ENCODE data around the gene GPR153. TPM values are rescaled to one million over a fixed set of nuclear protein-coding genes. Genes with fewer than 3 reads are reported as not detected.
"Not testable (repeated sequence)": the region's sequence is repeated elsewhere in the genome, so short reads cannot be mapped to it uniquely, and the experiment has no call there.

The GPR153 gene
- 4.2 TPM for polyA plus RNA-seq (2013, experiment 1 of 2; ENCODE audit: insufficient read length)
- 5.0 TPM for polyA plus RNA-seq (2013, experiment 2 of 2; ENCODE audit: insufficient read length)

- no peak for DNase-seq
Measured at GRCh38 chr1:6260961-6261614, at the start of gene GPR153. TSS of gene GPR153 (minus strand) at chr1:6261098. CDS start at chr1:6254905, 6,193 bp downstream.

GRCh38 chr1:6310116-6310848 is 49.4 kb upstream of the GPR153 start:
- no peak for DNase-seq

- no peak for DNase-seq
Measured at GRCh38 chr1:6309564-6309963, 48.7 kb upstream of the GPR153 start.

GRCh38 chr1:6308449-6308848 is 47.6 kb upstream of the GPR153 start:
- DNase-seq = no peak

- not testable (repeated sequence) for DNase-seq
Measured at GRCh38 chr1:6307682-6308081, 46.8 kb upstream of the GPR153 start.

GRCh38 chr1:6307099-6307498 is 46.2 kb upstream of the GPR153 start:
- no peak for DNase-seq

- DNase-seq = peak; percentile 29
Measured at GRCh38 chr1:6303397-6304012, 42.6 kb upstream of the GPR153 start.

GRCh38 chr1:6302568-6302967 is 41.7 kb upstream of the GPR153 start:
- no peak for DNase-seq

- DNase-seq = no peak
Measured at GRCh38 chr1:6301526-6301925, 40.6 kb upstream of the GPR153 start.

GRCh38 chr1:6300342-6301048 is 39.6 kb upstream of the GPR153 start:
- DNase-seq = no peak

GRCh38 chr1:6299557-6300165 is 38.8 kb upstream of the GPR153 start:
- DNase-seq = no peak

- DNase-seq = no peak
Measured at GRCh38 chr1:6298940-6299465, 38.1 kb upstream of the GPR153 start.

GRCh38 chr1:6298530-6298929 is 37.6 kb upstream of the GPR153 start:
- DNase-seq = no peak

- no peak for DNase-seq
Measured at GRCh38 chr1:6295910-6296309, 35.0 kb upstream of the GPR153 start.

- no peak for DNase-seq
Measured at GRCh38 chr1:6294890-6295556, 34.1 kb upstream of the GPR153 start.

GRCh38 chr1:6294080-6294889 is 33.4 kb upstream of the GPR153 start:
- no peak for DNase-seq

GRCh38 chr1:6292102-6292501 is 31.2 kb upstream of the GPR153 start:
- no peak for DNase-seq

- DNase-seq = no peak
Measured at GRCh38 chr1:6288665-6289064, 27.8 kb upstream of the GPR153 start.

GRCh38 chr1:6288026-6288425 is 27.1 kb upstream of the GPR153 start:
- DNase-seq = no peak

- DNase-seq = no peak
Measured at GRCh38 chr1:6287431-6287886, 26.6 kb upstream of the GPR153 start.

GRCh38 chr1:6287029-6287428 is 26.1 kb upstream of the GPR153 start:
- no peak for DNase-seq

Data from fibroblast of skin of scalp (primary cell).